GM12892 (cell line): ENCODE results near the gene RBM27. TPM values are rescaled to one million over a fixed set of nuclear protein-coding genes. Genes with fewer than 3 reads are reported as not detected.
"Not testable (repeated sequence)": the region's sequence is repeated elsewhere in the genome, so short reads cannot be mapped to it uniquely, and the experiment has no call there.

Experiments
- DNase-seq: peaks from one replicate; pipeline ENCODE4 v3.0.0; 2011; ENCODE audit not compliant: insufficient read length
- FAIRE-seq: peaks from 2 replicates; lab custom pipeline; 2011; peaks lifted over from hg19 to GRCh38; lab: Jason Lieb, UNC
- POLR2A ChIP-seq: IDR thresholded peaks from 2 replicates; pipeline ENCODE4 v1.6.1; 2011; ENCODE audit warnings: low read depth, low read length, control low read depth
- POLR2AphosphoS5 ChIP-seq: IDR thresholded peaks from 2 replicates; pipeline ENCODE4 v1.6.1; 2011; ENCODE audit warnings: low read depth, low read length, control low read depth
- TAF1 ChIP-seq: IDR thresholded peaks from 2 replicates; pipeline ENCODE4 v1.6.1; 2011; ENCODE audit warnings: low read depth, mild to moderate bottlenecking, control low read depth, low read length, borderline replicate concordance
- polyA plus RNA-seq: library from polyadenylated mRNA; unstranded; fragments of >200 nt; gene quantifications from one replicate; pipeline ENCODE4 v1.2.1, GENCODE V29; 2012; ENCODE audit warnings: missing spikeins, inconsistent platforms; ENCODE audit not compliant: missing spikeins

Gene RBM27
- 14.9 TPM for polyA plus RNA-seq

DNA sequence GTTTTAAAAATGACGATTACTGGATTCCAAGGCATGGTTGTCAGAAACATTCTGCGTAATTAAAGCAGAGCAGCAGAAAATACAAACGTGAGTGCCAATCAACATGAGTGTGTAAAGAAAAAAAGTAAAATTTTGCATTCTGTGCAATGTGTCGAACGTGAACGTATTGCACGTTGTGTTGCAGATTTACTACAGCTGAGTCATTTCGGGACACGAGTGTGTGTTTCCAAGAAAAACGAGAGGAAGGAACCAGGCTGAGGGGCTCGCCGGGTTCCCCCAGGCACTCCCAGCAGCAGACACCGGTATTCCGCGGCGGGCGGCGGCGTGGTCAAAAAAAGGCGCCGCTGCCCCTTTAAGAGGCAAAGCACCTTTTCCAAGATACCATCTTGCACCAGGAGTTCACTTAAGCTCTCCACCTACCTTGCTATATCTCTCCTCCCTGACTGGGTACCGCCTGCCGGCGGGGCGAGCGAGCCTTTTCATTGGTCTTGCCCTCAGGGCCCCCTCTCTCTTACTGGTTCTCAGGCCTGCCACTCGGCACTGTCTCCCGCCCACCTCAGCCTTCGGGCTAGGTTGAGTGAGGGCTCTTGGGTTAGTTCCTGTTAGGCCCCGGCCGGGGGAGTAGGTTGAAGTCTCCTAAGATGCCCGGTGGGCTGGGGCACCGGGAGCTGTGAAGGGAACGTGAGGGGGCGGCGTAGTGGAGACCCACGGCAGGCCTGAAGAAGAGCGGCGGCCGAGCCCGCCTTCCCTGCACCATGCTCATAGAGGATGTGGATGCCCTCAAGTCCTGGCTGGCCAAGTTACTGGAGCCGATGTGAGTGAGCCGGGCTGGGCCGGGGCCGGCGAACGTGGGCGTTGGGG, at the start of gene RBM27:
Gene RBM27, plus strand, starts transcription at position 595 of the 861 bp plus-strand sequence. Its CDS starts 161 bp downstream, at position 756.
- DNase-seq (peak; percentile 96), FAIRE-seq (peak; percentile 97)
- TF ChIP-seq POLR2AphosphoS5 (peak; percentile 35; the same call in 1 of the 2 replicates), TAF1 (peak; percentile 76), POLR2A (peak; percentile 78; the same call in 1 of the 2 replicates)

DNA sequence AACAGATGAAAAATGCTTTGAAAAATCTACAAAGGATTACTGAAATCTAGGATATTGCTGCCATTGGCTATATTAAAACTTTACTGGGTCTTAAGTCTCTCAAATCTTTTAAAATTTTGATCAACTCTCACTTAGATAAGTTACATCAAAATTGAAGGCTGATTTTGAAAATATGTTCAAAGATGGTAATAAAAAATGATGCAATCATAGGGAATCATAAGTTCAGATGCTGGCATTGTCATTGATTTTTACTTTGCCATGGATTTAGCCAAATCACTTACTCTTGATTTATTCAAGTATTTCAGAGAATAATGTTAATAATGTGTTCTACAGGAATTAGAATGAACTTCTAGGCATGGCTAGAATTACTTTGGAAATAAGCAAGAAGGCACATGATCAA, 45.1 kb upstream of the RBM27 start:
- no peak for TF ChIP-seq POLR2AphosphoS5
- no peak for TF ChIP-seq TAF1
- no peak for TF ChIP-seq POLR2A
- FAIRE-seq, result no peak
- DNase-seq, result no peak

- no peak for FAIRE-seq
- TF ChIP-seq POLR2AphosphoS5 (no peak), TAF1 (no peak), POLR2A (no peak)
- DNase-seq, result no peak
Observed at GRCh38 chr5:146164382-146164781, 39.0 kb upstream of the RBM27 start.

DNA sequence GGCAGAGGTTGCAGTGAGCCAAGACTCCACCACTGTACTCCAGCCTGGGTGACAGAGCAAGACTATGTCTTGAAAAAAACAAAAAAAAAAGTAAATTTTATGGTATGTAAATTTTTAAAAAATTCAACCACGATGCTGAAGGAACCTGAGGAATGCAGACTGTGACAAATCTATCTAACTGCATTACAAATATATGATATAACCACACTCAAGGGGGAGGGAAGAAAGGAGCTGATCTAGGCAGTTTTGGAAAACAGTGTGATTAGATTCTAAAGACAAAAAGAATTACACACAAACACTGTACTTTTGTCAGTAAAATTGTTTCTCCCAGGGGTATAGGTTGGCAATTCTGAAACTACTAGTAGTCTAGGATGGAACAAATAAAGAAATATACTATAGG, 37.9 kb upstream of the RBM27 start:
- DNase-seq (no peak), FAIRE-seq (no peak)
- TF ChIP-seq TAF1 (no peak), POLR2AphosphoS5 (no peak), POLR2A (no peak)

- DNase-seq, result no peak
- FAIRE-seq, result no peak
- no peak for TF ChIP-seq POLR2A
- no peak for TF ChIP-seq TAF1
- TF ChIP-seq POLR2AphosphoS5, result no peak
Observed at GRCh38 chr5:146165903-146166302, 37.5 kb upstream of the RBM27 start.

- FAIRE-seq (no peak), DNase-seq (no peak)
- TF ChIP-seq POLR2AphosphoS5 (no peak), TAF1 (no peak), POLR2A (no peak)
Observed at GRCh38 chr5:146169076-146169475, 34.3 kb upstream of the RBM27 start.

- DNase-seq, FAIRE-seq: not testable (repeated sequence)
Observed at GRCh38 chr5:146173049-146173448, 30.4 kb upstream of the RBM27 start.

GRCh38 chr5:146173597-146173996, 29.8 kb upstream of the RBM27 start:
- DNase-seq, result no peak
- TF ChIP-seq TAF1, result no peak
- TF ChIP-seq POLR2A, result no peak
- no peak for TF ChIP-seq POLR2AphosphoS5
- FAIRE-seq, result peak; percentile 64

- FAIRE-seq, result no peak
- DNase-seq, result no peak
- TF ChIP-seq POLR2AphosphoS5 (no peak), TAF1 (no peak), POLR2A (no peak)
Observed at GRCh38 chr5:146176805-146177204, 26.6 kb upstream of the RBM27 start.

- FAIRE-seq (no peak), DNase-seq (no peak)
- TF ChIP-seq TAF1 (no peak), POLR2A (no peak), POLR2AphosphoS5 (no peak)
Observed at GRCh38 chr5:146179696-146180095, 23.7 kb upstream of the RBM27 start.

DNA sequence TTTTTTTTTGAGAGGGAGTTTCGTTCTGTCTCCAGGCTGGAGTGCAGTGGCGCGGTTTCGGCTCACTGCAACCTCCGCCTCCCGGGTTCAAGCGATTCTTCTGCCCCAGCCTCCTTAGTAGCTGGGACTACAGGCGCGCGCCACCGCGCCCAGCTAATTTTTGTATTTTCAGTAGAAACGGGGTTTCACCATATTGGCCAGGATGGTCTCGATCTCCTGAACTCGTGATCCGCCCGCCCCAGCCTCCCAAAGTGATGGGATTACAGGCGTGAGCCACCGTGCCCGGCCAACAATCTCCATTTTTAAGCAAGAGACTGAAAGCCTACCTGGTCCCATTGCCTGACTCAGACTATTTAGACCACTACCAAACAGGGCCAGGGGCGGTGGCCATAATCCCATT, 20.0 kb upstream of the RBM27 start:
- not testable (repeated sequence) for FAIRE-seq, DNase-seq

DNA sequence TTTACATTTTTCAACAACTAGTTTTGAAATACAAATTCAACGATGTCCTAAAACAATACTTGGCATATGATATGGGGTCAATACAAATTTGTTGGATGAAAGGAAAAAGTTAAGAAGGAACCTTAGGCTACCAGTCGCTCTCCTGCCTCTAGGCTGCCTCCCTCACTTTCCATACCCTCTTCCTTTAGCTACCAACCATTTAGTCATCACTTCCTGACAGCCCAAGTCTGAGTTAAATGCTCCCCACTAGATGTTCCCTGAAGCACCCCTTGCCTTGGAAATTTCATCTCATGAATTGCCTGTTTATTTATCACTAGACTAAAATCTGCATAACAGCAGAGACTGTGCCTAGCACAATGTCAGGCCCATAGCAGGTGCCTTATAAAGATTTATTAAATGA, 18.2 kb upstream of the RBM27 start:
- FAIRE-seq (no peak), DNase-seq (no peak)
- TF ChIP-seq POLR2A, result no peak
- no peak for TF ChIP-seq POLR2AphosphoS5
- no peak for TF ChIP-seq TAF1
